AG10803 (cell line): ENCODE measurements around the gene FYN.
A peak's percentile ranks its signal among the peaks of the same experiment; 100 is the strongest.

Experiments
- DNase-seq: peaks from one replicate; pipeline ENCODE4 v3.0.0; 2010; ENCODE audit warnings: low read depth
- H3K4me3 ChIP-seq: 2 replicates; pipeline ENCODE4 v1.5.1; 2011; ENCODE audit warnings: mild to moderate bottlenecking, low read length, control low read depth
- TF ChIP-seq, protein P1 (sequence below): conservative IDR thresholded peaks from 2 replicates; pipeline ENCODE4 v1.5.1; 2011; ENCODE audit warnings: mild to moderate bottlenecking, low read length, control low read depth, inconsistent platforms

The FYN gene

DNA sequence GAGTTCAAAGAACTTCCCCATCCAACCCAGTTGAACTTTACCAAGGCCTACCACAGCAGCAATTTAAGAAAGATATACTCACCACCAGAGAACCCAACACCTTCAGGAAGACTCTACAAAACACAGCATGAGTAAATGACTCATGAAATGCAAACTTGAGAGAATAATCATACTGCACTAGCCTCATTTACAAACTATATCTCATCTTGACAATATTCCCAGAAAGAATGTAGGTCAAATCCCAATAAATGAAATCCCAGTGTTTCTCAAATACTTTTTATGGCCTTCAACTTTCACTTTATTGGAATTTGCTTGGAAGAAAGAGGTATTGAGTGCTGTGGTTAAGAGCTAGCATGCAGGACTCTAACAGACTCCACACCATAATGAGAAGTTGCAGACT lies 60.0 kb downstream of the FYN start:
- TF ChIP-seq, protein P1, sequence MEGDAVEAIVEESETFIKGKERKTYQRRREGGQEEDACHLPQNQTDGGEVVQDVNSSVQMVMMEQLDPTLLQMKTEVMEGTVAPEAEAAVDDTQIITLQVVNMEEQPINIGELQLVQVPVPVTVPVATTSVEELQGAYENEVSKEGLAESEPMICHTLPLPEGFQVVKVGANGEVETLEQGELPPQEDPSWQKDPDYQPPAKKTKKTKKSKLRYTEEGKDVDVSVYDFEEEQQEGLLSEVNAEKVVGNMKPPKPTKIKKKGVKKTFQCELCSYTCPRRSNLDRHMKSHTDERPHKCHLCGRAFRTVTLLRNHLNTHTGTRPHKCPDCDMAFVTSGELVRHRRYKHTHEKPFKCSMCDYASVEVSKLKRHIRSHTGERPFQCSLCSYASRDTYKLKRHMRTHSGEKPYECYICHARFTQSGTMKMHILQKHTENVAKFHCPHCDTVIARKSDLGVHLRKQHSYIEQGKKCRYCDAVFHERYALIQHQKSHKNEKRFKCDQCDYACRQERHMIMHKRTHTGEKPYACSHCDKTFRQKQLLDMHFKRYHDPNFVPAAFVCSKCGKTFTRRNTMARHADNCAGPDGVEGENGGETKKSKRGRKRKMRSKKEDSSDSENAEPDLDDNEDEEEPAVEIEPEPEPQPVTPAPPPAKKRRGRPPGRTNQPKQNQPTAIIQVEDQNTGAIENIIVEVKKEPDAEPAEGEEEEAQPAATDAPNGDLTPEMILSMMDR, result no peak
- DNase-seq, result peak; percentile 80
- no peak overlapping the region for H3K4me3 ChIP-seq

DNA sequence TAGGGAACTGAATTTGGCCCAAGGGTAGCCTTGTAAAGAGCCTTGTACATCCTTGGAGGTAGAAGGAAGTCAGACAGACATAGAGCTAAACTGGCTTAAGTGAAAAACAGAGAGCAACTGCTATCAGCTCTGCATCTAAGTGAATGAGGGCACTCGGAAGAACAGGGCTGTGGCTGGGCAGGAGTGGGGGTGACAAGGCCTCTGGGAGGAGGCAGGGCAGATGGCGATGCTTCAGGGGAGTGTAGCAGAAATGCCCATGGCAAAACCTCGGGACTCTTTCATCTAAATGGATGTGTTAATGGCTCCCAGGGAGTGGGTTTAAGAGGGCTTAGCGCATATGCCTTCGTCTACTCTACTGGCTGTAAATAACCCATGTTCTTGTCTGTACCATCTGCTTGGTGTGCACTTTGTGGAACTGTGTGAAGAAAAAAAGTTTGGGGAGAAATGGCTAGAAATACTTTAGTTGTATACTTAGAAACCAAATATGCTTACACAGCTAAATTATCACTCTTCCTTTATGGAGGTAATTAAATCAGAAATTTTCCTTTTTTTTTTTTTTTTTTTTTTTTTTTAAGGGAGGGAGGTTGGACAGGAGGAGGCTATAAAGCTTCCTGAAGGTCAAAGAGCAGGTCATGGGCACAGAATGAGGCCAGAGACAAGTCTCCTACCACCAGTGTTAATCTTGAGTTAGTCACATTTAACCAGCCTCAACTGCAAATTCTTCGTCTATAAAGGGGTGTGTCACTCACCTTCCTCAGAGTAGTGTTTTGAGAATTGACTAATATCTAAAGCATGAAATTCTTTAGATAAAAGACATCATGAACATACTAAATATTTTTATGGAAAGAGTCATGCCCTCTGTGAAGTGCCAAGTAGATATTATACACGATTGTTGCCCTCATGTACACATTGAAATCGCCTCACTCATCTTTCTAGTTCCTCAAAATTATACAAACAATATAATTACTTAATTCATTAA lies 60.9 kb downstream of the FYN start:
- TF ChIP-seq, protein P1, result no peak
- DNase-seq, result no peak
- no peak overlapping the region for H3K4me3 ChIP-seq

DNA sequence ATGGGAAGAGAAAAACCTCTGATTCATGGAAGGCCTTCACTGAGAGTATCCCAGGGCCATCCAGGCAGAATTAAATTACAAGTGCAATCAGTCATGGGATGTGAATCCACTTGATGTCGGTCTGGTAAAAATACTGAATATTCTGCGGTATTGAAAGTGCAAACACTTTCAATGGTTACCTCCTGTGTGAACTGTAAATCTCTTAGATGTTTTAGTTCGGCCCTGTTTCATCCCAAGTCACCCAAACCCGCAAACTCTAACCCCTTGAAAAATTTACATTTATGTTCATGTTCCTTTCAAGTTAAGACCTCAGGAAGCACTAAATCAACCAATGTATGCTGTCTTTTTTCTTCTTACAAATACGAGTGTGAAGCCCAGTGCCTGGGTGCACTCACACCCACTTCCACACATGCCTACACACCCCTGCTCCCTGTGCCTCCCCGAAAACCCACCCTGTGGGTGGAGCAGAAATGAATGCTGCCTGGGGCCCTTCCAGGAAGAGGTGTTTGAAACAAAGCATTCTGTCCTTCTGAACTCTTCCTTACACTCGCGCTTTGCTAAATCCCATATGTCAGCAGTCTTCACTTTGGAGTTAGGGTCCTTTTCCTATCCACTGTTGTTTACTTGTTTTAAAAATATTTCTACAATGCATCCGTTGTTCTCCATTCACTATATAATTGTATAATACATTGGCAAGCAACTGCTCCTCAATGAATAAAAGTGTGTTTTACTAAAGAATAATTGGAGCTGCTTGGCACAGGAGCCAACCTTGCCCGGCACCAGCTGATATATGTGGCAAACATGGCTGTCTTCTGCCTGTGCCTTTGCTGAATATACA lies 62.7 kb downstream of the FYN start:
- H3K4me3 ChIP-seq, result no peak overlapping the region
- DNase-seq, result no peak
- TF ChIP-seq, protein P1, result no peak

DNA sequence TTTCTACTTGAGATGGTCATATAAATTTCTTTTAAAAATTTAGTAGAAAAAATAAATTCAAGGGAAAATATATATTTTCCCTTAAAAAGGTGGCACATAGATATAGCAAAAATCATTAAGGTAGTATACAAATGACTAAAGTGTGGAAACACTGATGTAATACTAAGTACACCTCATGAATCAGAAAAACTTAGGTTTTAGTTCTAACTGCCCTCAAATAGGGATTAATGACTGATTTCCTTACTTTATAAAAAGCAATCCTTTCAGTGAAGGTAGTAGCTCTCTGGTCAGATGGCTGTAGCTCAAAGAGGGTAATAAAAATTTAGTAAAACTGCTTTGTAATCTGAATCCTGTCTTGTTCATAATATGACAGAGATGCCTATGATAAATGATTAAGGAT lies 63.5 kb downstream of the FYN start:
- TF ChIP-seq, protein P1, result no peak
- no peak overlapping the region for H3K4me3 ChIP-seq
- DNase-seq, result no peak

DNA sequence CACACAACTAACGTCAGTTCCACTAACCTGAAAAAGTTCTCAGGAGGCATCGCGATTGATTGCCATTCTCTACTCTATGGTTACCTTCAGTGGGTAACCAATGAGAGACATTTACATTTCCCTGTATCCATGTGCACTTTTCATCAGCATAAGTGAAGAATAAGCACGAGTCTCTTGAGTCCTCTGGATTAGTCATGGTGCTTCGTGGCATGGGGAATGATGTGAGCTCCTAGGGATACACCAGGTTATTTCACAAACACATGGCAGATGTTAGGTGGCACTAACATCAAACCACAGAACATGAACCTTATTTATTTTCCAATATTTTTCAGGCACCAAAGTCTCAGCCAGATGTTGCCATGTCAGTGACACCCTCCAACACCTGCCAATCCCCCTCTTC lies 64.0 kb downstream of the FYN start:
- TF ChIP-seq, protein P1, result no peak
- DNase-seq, result peak; percentile 52
- no peak overlapping the region for H3K4me3 ChIP-seq

DNA sequence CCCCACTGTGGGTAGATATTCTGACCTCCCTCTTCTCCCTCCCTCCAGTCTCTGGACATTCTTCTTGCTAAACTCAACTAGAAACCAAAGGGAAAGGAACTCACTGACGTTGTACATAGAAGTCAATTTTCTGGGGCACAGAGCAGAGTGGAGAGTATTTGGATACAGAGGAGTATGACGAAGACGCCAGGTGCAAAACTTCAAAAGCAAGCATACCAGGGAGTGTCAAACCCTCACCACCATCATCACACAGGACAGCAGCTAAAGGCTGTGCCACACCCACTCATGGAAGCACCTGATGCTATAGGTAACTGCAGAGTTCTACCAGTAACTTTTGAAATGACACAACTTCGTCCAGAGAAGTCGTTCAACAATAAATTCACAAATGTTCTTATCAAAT lies 64.8 kb downstream of the FYN start:
- DNase-seq, result no peak
- TF ChIP-seq, protein P1, result no peak

More for the DNA sequence above, 64.8 kb downstream of the FYN start:
- H3K4me3 ChIP-seq, result no peak overlapping the region
